ENCODE data around the gene ZNF396. TPM values are rescaled to one million over a fixed set of nuclear protein-coding genes. Genes with fewer than 3 reads are reported as not detected.

Gene ZNF396
- total and polyA plus RNA-seq, 8 donors = 1.2 to 3.8 (median 2.4) TPM

GRCh38 chr18:35397976-35398375 is 20.8 kb upstream of the ZNF396 start:
- TF ChIP-seq, protein P1, sequence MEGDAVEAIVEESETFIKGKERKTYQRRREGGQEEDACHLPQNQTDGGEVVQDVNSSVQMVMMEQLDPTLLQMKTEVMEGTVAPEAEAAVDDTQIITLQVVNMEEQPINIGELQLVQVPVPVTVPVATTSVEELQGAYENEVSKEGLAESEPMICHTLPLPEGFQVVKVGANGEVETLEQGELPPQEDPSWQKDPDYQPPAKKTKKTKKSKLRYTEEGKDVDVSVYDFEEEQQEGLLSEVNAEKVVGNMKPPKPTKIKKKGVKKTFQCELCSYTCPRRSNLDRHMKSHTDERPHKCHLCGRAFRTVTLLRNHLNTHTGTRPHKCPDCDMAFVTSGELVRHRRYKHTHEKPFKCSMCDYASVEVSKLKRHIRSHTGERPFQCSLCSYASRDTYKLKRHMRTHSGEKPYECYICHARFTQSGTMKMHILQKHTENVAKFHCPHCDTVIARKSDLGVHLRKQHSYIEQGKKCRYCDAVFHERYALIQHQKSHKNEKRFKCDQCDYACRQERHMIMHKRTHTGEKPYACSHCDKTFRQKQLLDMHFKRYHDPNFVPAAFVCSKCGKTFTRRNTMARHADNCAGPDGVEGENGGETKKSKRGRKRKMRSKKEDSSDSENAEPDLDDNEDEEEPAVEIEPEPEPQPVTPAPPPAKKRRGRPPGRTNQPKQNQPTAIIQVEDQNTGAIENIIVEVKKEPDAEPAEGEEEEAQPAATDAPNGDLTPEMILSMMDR (IDR thresholded peaks at IDR 0.05) = no peak
- Histone ChIP-seq H3K9me3 (no peaks in the 10 kb centered on the region), H3K27ac (no peak overlapping the region), H3K27me3 (no peaks in the 10 kb centered on the region), H3K4me3 (no peak overlapping the region), H3K36me3 (no peaks in the 10 kb centered on the region), H3K4me1 (no peaks in the 10 kb centered on the region)
- DNase-seq (no peak), FAIRE-seq (no peak), ATAC-seq (no peak)
- intact Hi-C loops (cut with DNase I) = no loop called here
- WGBS, 2 donors = 74 to 75% methylated on average over 2 of the region's 2 CpGs

DNA sequence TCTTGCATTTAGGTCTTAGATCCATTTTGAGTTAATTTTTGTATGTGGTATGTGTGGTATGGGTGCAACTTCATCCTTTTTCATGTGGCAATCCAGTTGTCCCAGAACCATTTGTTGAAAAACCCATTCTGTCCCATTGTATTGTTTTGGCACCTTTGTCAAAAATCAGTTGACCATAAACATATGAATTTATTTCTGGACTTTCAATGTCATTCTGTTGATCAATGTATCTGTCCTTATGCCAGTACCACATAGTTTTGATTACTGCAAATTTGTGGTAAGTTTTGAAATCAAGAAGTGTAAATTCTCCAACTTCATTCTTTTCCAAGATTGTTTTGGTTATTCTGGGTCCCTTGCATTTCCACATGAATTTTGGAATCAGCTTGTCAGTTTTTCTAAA is 16.6 kb upstream of the ZNF396 start:
- intact Hi-C loops (cut with DNase I) = no loop called here
- Histone ChIP-seq H3K27ac (no peak overlapping the region), H3K4me3 (no peak overlapping the region), H3K9me3 (no peaks in the 10 kb centered on the region), H3K4me1 (no peaks in the 10 kb centered on the region), H3K27me3 (no peaks in the 10 kb centered on the region), H3K36me3 (no peaks in the 10 kb centered on the region)
- DNase-seq = no peak
- no peak for ATAC-seq
- TF ChIP-seq, protein P1 (IDR thresholded peaks at IDR 0.05) = no peak
- no peak for FAIRE-seq

GRCh38 chr18:35392375-35392774 is 15.2 kb upstream of the ZNF396 start:
- Histone ChIP-seq H3K4me3 (no peak overlapping the region), H3K27me3 (no peaks in the 10 kb centered on the region), H3K36me3 (no peaks in the 10 kb centered on the region), H3K9me3 (no peaks in the 10 kb centered on the region), H3K27ac (no peak overlapping the region), H3K4me1 (no peaks in the 10 kb centered on the region)
- no peak for FAIRE-seq
- DNase-seq = no peak
- TF ChIP-seq, protein P1 (IDR thresholded peaks at IDR 0.05) = no peak
- no peak for ATAC-seq
- intact Hi-C loops (cut with DNase I) = no loop called here

GRCh38 chr18:35390951-35391700 is 14.0 kb upstream of the ZNF396 start:
- TF ChIP-seq, protein P1 (IDR thresholded peaks at IDR 0.05) = no peak
- WGBS, 2 donors = 24 to 60% methylated on average over 3 of the region's 3 CpGs
- Histone ChIP-seq H3K27me3 (no peaks in the 10 kb centered on the region), H3K36me3 (no peaks in the 10 kb centered on the region), H3K4me3 (no peak overlapping the region), H3K9me3 (no peaks in the 10 kb centered on the region), H3K27ac (no peak overlapping the region), H3K4me1 (peaks cover 0 to under 1% (median 0%) of the 10 kb centered on the region in 3 donors)
- DNase-seq (no peak), ATAC-seq (no peak), FAIRE-seq (no peak)
- intact Hi-C loops (cut with DNase I) = no loop called here

DNA sequence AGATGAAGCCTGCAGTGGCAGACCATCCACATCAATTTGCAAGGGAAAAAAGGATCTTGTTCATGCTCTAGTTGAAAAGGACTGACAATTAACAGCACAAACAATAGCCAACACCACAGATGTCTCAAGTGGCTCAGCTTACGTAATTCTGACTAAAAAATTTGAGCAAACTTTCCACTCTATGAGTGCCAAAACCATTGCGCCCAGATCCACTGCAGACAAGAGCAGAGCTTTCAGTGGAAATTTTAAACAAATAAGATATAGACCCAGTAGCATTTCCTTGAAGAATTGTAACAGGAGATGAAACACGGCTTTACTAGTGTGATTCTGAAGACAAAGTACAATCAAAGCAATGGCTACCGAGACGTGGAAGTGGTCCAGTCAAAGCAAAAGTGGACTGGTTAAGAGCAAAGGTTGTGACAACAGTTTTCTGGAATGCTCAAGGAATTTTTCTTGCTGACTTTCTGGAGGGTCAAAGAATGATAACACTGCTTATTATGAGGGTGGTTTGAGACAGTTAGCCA is 12.0 kb upstream of the ZNF396 start:
- no peak overlapping the region for H3K4me3 ChIP-seq
- no peaks in the 10 kb centered on the region for H3K27me3 ChIP-seq
- intact Hi-C loops (cut with DNase I) = loop anchor here in 1 of 3 donors (5.0 kb wide), 1 partner anchor 558 kb away; no protein-coding TSS in a partner anchor
- 19 to 31% methylated on average over 5 of the region's 5 CpGs for WGBS, 2 donors
- TF ChIP-seq, protein P1 (IDR thresholded peaks at IDR 0.05) = no peak
- DNase-seq (no peak), FAIRE-seq (no peak), ATAC-seq (peak in 3 of 4 donors; percentile 13 to 61 (median 45))
- no peaks in the 10 kb centered on the region for H3K9me3 ChIP-seq
- no peaks in the 10 kb centered on the region for H3K36me3 ChIP-seq
- no peak overlapping the region for H3K27ac ChIP-seq
- H3K4me1 ChIP-seq = peaks cover 0 to 4% (median 0%) of the 10 kb centered on the region in 3 donors
